ENCODE measurements around the gene LHX6. TPM values are rescaled to one million over a fixed set of nuclear protein-coding genes. Genes with fewer than 3 reads are reported as not detected.

The LHX6 gene
- total and polyA plus RNA-seq, 2 of the 13 experiments (the other 11 are each of a cell fraction or from before 2014, with no cell fraction given), result 1.1 to 1.3 TPM

GRCh38 chr9:122206118-122207046 is 22.4 kb downstream of the LHX6 start (continued):
- no peak for TF ChIP-seq ZBTB43 (CRISPR knock-in tag; conservative IDR thresholded peaks at IDR 0.05)
- TF ChIP-seq ISL2 (CRISPR knock-in tag; IDR thresholded peaks at IDR 0.05), result no peak
- no peak for TF ChIP-seq ZFP41 (CRISPR knock-in tag; IDR thresholded peaks at IDR 0.05; ENCODE audit: borderline replicate concordance)
- no peak for TF ChIP-seq MEF2D (CRISPR knock-in tag; IDR thresholded peaks at IDR 0.05)
- no peak for TF ChIP-seq KDM1A (CRISPR knock-in tag; IDR thresholded peaks at IDR 0.05)
- no peak for TF ChIP-seq ZNF749 (CRISPR knock-in tag; IDR thresholded peaks at IDR 0.05; ENCODE audit: borderline replicate concordance)
- TF ChIP-seq ZNF546 (CRISPR knock-in tag; conservative IDR thresholded peaks at IDR 0.05), result no peak
- TF ChIP-seq NR2F6 (IDR thresholded peaks at IDR 0.05), result no peak
- TF ChIP-seq NR2F6 (CRISPR knock-in tag; IDR thresholded peaks at IDR 0.05), result no peak
- no peak for TF ChIP-seq ZNF512 (CRISPR knock-in tag; IDR thresholded peaks at IDR 0.05)
- TF ChIP-seq SALL2 (CRISPR knock-in tag; IDR thresholded peaks at IDR 0.05), result no peak
- no peak for TF ChIP-seq ZFY (CRISPR knock-in tag; IDR thresholded peaks at IDR 0.05)

All from HepG2 (cell line).